ENCODE data around the gene LPAR3. TPM values are rescaled to one million over a fixed set of nuclear protein-coding genes. Genes with fewer than 3 reads are reported as not detected.
A peak's percentile ranks its signal among the peaks of the same experiment; 100 is the strongest.

Gene LPAR3
- polyA plus RNA-seq, 1 of the 3 experiments (the other 2 are of a cell fraction) = 0.08 TPM

DNA sequence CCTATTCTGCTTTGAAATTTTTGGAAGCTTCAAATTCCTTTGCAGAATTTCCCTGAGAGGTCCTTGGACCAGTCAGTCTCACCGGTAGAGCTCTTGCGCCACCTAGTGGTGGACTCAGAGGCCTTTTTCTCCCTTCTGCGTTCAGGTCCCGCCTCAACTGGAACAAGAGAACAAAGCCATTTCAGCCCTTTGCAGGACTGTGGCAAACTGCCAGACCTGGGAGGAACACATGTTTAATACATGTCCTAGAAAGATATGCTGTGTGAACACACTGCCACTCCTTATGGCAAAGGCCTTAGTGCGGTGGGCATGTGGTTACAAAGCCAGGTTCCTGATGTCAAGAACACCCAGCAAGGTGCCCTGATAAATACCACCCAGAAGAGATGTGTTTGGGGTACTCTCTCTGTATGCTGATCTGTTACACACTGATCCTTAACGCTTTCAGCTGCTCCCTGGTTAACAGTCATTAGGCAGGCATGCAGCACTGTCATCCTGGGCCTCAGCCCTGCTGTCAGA is 120.5 kb downstream of the LPAR3 start:
- no peak overlapping the region for H2AFZ ChIP-seq (ENCODE audit: low read depth)
- TF ChIP-seq, protein P1, sequence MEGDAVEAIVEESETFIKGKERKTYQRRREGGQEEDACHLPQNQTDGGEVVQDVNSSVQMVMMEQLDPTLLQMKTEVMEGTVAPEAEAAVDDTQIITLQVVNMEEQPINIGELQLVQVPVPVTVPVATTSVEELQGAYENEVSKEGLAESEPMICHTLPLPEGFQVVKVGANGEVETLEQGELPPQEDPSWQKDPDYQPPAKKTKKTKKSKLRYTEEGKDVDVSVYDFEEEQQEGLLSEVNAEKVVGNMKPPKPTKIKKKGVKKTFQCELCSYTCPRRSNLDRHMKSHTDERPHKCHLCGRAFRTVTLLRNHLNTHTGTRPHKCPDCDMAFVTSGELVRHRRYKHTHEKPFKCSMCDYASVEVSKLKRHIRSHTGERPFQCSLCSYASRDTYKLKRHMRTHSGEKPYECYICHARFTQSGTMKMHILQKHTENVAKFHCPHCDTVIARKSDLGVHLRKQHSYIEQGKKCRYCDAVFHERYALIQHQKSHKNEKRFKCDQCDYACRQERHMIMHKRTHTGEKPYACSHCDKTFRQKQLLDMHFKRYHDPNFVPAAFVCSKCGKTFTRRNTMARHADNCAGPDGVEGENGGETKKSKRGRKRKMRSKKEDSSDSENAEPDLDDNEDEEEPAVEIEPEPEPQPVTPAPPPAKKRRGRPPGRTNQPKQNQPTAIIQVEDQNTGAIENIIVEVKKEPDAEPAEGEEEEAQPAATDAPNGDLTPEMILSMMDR (IDR thresholded peaks at IDR 0.05) = peak; percentile 96
- TF ChIP-seq CHD2 (IDR thresholded peaks at IDR 0.05; ENCODE audit: low read length, partially characterized antibody) = peak; percentile 19
- no peak for TF ChIP-seq EZH2phosphoT487 (IDR thresholded peaks at IDR 0.05; ENCODE audit: borderline replicate concordance, low read depth)
- no peak for TF ChIP-seq FOXJ3 (CRISPR knock-in tag; IDR thresholded peaks at IDR 0.05)
- TF ChIP-seq MEF2A (IDR thresholded peaks at IDR 0.05; ENCODE audit: borderline replicate concordance, low read depth) = no peak
- TF ChIP-seq RAD21 (IDR thresholded peaks at IDR 0.05; ENCODE audit: low read length) = peak; percentile 96
- no peak for TF ChIP-seq NRF1 (IDR thresholded peaks at IDR 0.05; ENCODE audit: low read depth, low read length)
- no peak for TF ChIP-seq GATA2 (CRISPR knock-in tag; IDR thresholded peaks at IDR 0.05)
- TF ChIP-seq SMC3 (IDR thresholded peaks at IDR 0.05; ENCODE audit: low read depth, low read length) = peak; percentile 79
- H3K79me2 ChIP-seq (ENCODE audit: insufficient read depth) = no peaks in the 10 kb centered on the region
- H3K27me3 ChIP-seq (ENCODE audit: insufficient read depth) = no peaks in the 10 kb centered on the region
- no peaks in the 10 kb centered on the region for H3K9me2 ChIP-seq
- no peaks in the 10 kb centered on the region for H4K20me1 ChIP-seq (ENCODE audit: insufficient read depth)
- no peaks in the 10 kb centered on the region for H3F3A ChIP-seq (replicated peaks; ENCODE audit: insufficient read depth)
- ChIA-PET CTCF (interaction anchor here (0.6 to 6.6 kb wide), 53 partner anchors 9 to 867 kb away, joined by 3 to 77 read pairs (median 5); no protein-coding TSS in a partner anchor), POLR2A (no interaction called here)
- H3K9ac ChIP-seq = no peak overlapping the region
- no peaks in the 10 kb centered on the region for H3K9me3 ChIP-seq
- no peak overlapping the region for H3K4me2 ChIP-seq
- no peak overlapping the region for H3K27ac ChIP-seq (ENCODE audit: low read depth in 2 of 2, low read length in 1 of 2)
- H3K36me3 ChIP-seq (replicated peaks in 1 of 2; ENCODE audit: control insufficient read depth in 1 of 2, insufficient read depth in 2 of 2, low read length in 1 of 2) = no peaks in the 10 kb centered on the region
- 14% methylated on average over 6 of the region's 6 CpGs for WGBS (ENCODE audit: low lambda C conversion rate)
- H3K4me1 ChIP-seq (ENCODE audit: control insufficient read depth in 1 of 2, insufficient read depth in 2 of 2, low read depth in 1 of 2, low read length in 1 of 2) = peaks cover 0 to 5% of the 10 kb centered on the region in 2 experiments; a peak in 1 of 4 replicates
- H3K4me3 ChIP-seq (ENCODE audit: low read depth in 2 of 2, low read length in 1 of 2) = no peak overlapping the region; a peak in 1 of 4 replicates
- DNase-seq = peak; percentile 78

DNA sequence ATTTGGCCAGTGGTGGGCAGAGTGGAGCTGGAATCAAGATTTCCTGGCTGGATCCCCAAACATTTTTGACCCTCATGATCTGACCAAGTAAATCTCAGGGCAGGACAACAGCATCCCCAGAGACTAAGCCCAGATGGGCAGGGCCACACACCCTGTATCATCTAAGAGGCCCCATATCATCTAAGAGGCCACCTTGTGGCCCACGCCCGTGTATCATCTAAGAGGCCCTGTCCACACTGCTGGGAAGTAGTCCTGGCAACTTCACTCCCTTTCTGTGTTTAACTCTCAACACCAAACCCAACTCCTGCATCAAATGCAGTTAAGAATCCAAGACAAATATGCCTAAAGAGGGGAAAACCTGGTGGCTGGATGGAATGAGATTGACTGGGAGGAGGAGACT is 121.1 kb downstream of the LPAR3 start:
- Histone ChIP-seq H3K9ac (no peak overlapping the region), H3F3A (replicated peaks; ENCODE audit: insufficient read depth) (no peaks in the 10 kb centered on the region), H4K20me1 (ENCODE audit: insufficient read depth) (no peaks in the 10 kb centered on the region), H3K27ac (ENCODE audit: low read depth in 2 of 2, low read length in 1 of 2) (no peak overlapping the region), H3K79me2 (ENCODE audit: insufficient read depth) (no peaks in the 10 kb centered on the region), H3K9me2 (no peaks in the 10 kb centered on the region), H3K4me2 (no peak overlapping the region), H3K4me1 (ENCODE audit: control insufficient read depth in 1 of 2, insufficient read depth in 2 of 2, low read depth in 1 of 2, low read length in 1 of 2) (peaks cover 0 to 5% of the 10 kb centered on the region in 2 experiments; a peak in 1 of 4 replicates), H3K27me3 (ENCODE audit: insufficient read depth) (no peaks in the 10 kb centered on the region), H2AFZ (ENCODE audit: low read depth) (no peak overlapping the region), H3K36me3 (replicated peaks in 1 of 2; ENCODE audit: control insufficient read depth in 1 of 2, insufficient read depth in 2 of 2, low read length in 1 of 2) (no peaks in the 10 kb centered on the region), H3K4me3 (ENCODE audit: low read depth in 2 of 2, low read length in 1 of 2) (no peak overlapping the region), H3K9me3 (no peaks in the 10 kb centered on the region)
- 100% methylated on average over 2 of the region's 2 CpGs for WGBS (ENCODE audit: low lambda C conversion rate)
- ChIA-PET CTCF (interaction anchor here (0.6 to 6.6 kb wide), 50 partner anchors 10 to 866 kb away, joined by 3 to 77 read pairs (median 5); no protein-coding TSS in a partner anchor), POLR2A (no interaction called here)
- DNase-seq = no peak
- TF ChIP-seq CHD2 (IDR thresholded peaks at IDR 0.05; ENCODE audit: low read length, partially characterized antibody) = no peak
- no peak for TF ChIP-seq YY1 (IDR thresholded peaks at IDR 0.05; ENCODE audit: low read depth)
- TF ChIP-seq, protein P1 (IDR thresholded peaks at IDR 0.05) = no peak
- TF ChIP-seq MXI1 (IDR thresholded peaks at IDR 0.05; ENCODE audit: low read depth, low read length) = no peak
- TF ChIP-seq SIN3A (IDR thresholded peaks at IDR 0.05; ENCODE audit: borderline replicate concordance, low read depth, low read length) = no peak
- TF ChIP-seq, protein P2, sequence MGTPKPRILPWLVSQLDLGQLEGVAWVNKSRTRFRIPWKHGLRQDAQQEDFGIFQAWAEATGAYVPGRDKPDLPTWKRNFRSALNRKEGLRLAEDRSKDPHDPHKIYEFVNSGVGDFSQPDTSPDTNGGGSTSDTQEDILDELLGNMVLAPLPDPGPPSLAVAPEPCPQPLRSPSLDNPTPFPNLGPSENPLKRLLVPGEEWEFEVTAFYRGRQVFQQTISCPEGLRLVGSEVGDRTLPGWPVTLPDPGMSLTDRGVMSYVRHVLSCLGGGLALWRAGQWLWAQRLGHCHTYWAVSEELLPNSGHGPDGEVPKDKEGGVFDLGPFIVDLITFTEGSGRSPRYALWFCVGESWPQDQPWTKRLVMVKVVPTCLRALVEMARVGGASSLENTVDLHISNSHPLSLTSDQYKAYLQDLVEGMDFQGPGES (IDR thresholded peaks at IDR 0.05; ENCODE audit: low read depth, low read length) = no peak

All from SK-N-SH (cell line).